AG20443 (cell line): Measurements from ENCODE around the gene USF3.

Source experiments
- DNase-seq: peaks from one replicate; pipeline ENCODE4 v3.0.0; 2012; ENCODE audit warnings: low spot score, mixed read lengths

Gene USF3

DNA sequence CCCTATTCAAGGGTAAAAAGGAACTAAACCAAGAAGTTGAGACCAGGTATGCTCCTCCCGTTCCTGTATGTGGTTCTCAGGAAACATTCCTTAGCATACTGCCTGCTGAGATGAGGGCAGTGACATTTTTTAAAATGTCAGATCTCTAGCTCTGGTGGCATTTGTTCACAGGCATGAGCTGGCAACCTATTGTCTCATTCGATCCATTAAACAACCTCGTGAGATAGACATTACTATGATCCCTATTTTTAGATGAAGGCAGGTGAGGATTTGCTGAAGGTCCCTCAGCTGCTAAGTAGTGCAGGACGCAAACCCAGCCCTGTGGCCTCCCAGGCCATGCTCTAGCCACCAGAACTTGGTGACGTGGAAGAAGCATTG, 89.2 kb downstream of the USF3 start:
- DNase-seq: no peak

DNA sequence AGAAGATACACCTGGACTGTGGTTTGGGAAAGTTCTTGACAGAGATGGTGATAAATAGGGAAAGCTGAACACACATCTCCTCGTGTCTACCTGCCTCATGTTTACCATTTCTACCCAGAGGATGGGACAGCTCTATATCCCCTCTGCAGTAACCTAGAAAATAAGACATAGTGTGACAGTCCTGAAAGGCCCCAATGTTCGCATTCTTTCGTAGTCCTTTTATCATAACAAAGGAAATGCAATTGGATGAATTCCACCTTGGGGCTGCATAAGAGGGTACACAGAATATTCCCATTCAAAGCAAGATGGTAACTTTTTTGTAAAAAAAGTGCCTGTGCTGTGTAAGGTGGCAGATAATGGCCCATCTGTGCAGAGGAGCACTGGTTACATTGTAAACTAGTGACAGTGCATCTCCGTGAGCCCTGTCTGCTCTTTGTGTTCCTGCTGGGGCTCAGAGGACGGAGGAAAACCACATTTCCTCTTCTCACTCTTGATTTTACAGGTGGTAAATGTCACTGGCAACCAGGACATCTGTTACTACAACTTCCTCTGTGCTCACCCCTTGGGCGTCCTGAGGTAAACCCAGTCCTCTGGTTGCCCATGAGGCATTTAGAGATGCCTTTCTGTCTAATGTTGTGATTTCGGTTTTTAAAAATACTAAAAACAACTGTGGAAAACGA, 89.8 kb downstream of the USF3 start:
- DNase-seq: no peak

GRCh38 chr3:113602836-113603235, 93.6 kb downstream of the USF3 start:
- no peak for DNase-seq

- no peak for DNase-seq
Measured at GRCh38 chr3:113602256-113602655, 94.2 kb downstream of the USF3 start.

- DNase-seq: no peak
Measured at GRCh38 chr3:113601240-113601639, 95.2 kb downstream of the USF3 start.

DNA sequence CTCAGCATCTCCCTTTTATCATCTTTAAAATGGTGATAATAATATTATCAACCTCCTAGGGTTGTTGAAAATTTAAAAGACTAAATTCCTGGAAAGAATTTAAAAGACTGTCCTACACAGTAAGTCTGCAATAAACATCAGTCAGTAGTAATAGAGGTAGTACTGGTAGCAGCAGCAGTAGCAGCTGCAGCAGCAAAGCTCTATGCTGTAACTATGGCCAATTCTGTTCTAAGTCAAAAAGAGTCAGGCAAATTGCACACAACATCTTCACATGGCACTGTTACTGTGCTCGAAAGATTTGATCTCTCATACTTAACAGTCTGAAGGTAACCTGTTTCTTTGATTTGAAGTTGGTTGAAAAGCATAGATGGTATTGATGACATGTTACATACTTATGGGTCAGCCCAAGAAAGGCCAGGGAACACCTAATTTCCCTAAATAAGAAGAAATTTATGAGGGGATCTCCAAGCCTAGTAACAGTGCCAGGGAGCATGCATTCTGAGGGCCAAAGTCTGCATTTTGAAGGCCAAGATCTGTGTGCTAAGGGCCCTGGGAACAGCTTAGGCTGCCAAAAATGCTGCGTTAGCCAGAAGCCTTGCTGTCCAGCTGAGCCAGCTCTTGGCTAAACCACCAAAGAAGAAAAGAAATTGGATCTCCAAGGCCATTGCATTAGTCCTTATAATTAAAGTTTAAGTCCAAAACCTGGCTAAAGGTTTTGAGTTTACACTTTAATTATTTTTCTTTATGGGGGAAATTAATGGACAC, 95.8 kb downstream of the USF3 start:
- DNase-seq: no peak
